DND-41 (cell line): Measurements from ENCODE around the gene DDX3X.

ENCODE experiments used
- ATAC-seq: fragments of 200-7000 bp; cut with Tn5 transposase; 3 replicates; pipeline ENCODE4 v1.9.1; 2021; ENCODE audit warnings: low read depth; ENCODE audit not compliant: insufficient read depth
- DNase-seq: peaks from one replicate; pipeline ENCODE4 v3.0.0-alpha.2; 2020
- H2AFZ ChIP-seq: 2 replicates; pipeline ENCODE4 v1.6.0; 2012; ENCODE audit warnings: low read depth, low read length
- H3K27ac ChIP-seq: 2 replicates; pipeline ENCODE4 v1.5.1; 2012; ENCODE audit warnings: low read length, inconsistent platforms
- H3K27me3 ChIP-seq: fragments of 200-600 bp; sonication (generic); 2 replicates; pipeline ENCODE4 v1.6.0; 2012; ENCODE audit warnings: low read length, mild to moderate bottlenecking, inconsistent platforms; ENCODE audit not compliant: insufficient read depth, poor library complexity
- H3K36me3 ChIP-seq: 2 replicates; pipeline ENCODE4 v1.5.1; 2012; ENCODE audit warnings: low read length, inconsistent platforms; ENCODE audit not compliant: insufficient read depth
- H3K4me1 ChIP-seq: 2 replicates; pipeline ENCODE4 v1.5.1; 2012; ENCODE audit warnings: mild to moderate bottlenecking, low read length; ENCODE audit not compliant: insufficient read depth
- H3K4me2 ChIP-seq: 2 replicates; pipeline ENCODE4 v1.6.0; 2012; ENCODE audit warnings: mild to moderate bottlenecking, moderate library complexity, low read length, inconsistent platforms; ENCODE audit not compliant: insufficient read depth
- H3K4me3 ChIP-seq, 2 experiments: fragments of 200-600 bp in 1 of 2; shearing (Covaris generic) in 1 of 2; 2 replicates each; pipeline ENCODE4 v1.5.1; 2012 to 2016; ENCODE audit warnings: inconsistent platforms in 2 of 2, low read length in 2 of 2, mild to moderate bottlenecking in 2 of 2, low read depth in 1 of 2, moderate library complexity in 1 of 2
- H3K79me2 ChIP-seq: 2 replicates; pipeline ENCODE4 v1.6.0; 2012; ENCODE audit warnings: low read length, inconsistent platforms; ENCODE audit not compliant: insufficient read depth
- H3K9ac ChIP-seq: 2 replicates; pipeline ENCODE4 v1.6.0; 2012; ENCODE audit warnings: low read depth, mild to moderate bottlenecking, inconsistent platforms, low read length, moderate library complexity
- H3K9me3 ChIP-seq: 2 replicates; pipeline ENCODE4 v1.5.1; 2012; ENCODE audit warnings: low read length, moderate library complexity, mild to moderate bottlenecking, inconsistent platforms; ENCODE audit not compliant: insufficient read depth, severe bottlenecking
- H4K20me1 ChIP-seq: 2 replicates; pipeline ENCODE4 v1.6.0; 2012; ENCODE audit warnings: low read length; ENCODE audit not compliant: insufficient read depth
- CTCF ChIP-seq: IDR thresholded peaks from 2 replicates; pipeline ENCODE4 v1.5.1; 2012; ENCODE audit warnings: borderline replicate concordance, low read length, moderate library complexity, mild to moderate bottlenecking; ENCODE audit not compliant: poor library complexity, severe bottlenecking; ENCODE audit errors: extremely low read depth
- EZH2 ChIP-seq: IDR thresholded peaks from 3 replicates; pipeline ENCODE4 v1.6.1; 2012; ENCODE audit warnings: borderline replicate concordance, low read depth, mild to moderate bottlenecking, moderate library complexity, low read length, inconsistent platforms; ENCODE audit not compliant: severe bottlenecking

Gene DDX3X

GRCh38 chrX:41339148-41339547, 5.2 kb downstream of the DDX3X start:
- Histone ChIP-seq H3K79me2 (peaks cover 90% of the 10 kb centered on the region), H3K4me3 (no peak overlapping the region), H2AFZ (no peak overlapping the region), H3K9ac (no peak overlapping the region), H3K4me2 (peak overlapping the region; percentile 17; the same call in 1 of the 2 replicates), H3K4me1 (peaks cover 26% of the 10 kb centered on the region), H3K27me3 (no peaks in the 10 kb centered on the region), H3K36me3 (peaks cover 86% of the 10 kb centered on the region), H3K9me3 (no peaks in the 10 kb centered on the region), H3K27ac (no peak overlapping the region), H4K20me1 (peaks cover 79% of the 10 kb centered on the region)
- TF ChIP-seq CTCF: no peak
- no peak for DNase-seq
- no peak for ATAC-seq

DNA sequence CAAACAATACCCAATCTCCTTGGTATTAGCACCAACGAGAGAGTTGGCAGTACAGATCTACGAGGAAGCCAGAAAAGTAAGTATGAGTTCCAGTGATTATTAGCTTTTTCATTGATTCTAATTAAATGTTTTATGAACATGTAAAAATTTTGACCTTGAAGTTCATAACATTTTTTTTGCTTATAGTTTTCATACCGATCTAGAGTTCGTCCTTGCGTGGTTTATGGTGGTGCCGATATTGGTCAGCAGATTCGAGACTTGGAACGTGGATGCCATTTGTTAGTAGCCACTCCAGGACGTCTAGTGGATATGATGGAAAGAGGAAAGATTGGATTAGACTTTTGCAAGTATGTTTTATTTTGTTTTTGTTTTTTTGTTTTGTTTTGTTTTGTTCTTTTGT, 10.1 kb downstream of the DDX3X start:
- no peak for DNase-seq
- Histone ChIP-seq H3K9me3 (no peaks in the 10 kb centered on the region), H3K36me3 (peaks cover 98% of the 10 kb centered on the region), H3K9ac (no peak overlapping the region), H4K20me1 (peaks cover 59% of the 10 kb centered on the region), H3K79me2 (peaks cover 47% of the 10 kb centered on the region), H3K27me3 (no peaks in the 10 kb centered on the region), H3K4me1 (no peaks in the 10 kb centered on the region), H3K4me3 (no peak overlapping the region), H3K4me2 (no peak overlapping the region), H2AFZ (no peak overlapping the region), H3K27ac (no peak overlapping the region)
- TF ChIP-seq CTCF (no peak), EZH2 (no peak)
- ATAC-seq: no peak

- Histone ChIP-seq H3K79me2 (peaks cover 17% of the 10 kb centered on the region), H3K9me3 (no peaks in the 10 kb centered on the region), H3K4me2 (no peak overlapping the region), H3K27ac (no peak overlapping the region), H2AFZ (no peak overlapping the region), H3K4me1 (no peaks in the 10 kb centered on the region), H3K4me3 (no peak overlapping the region), H3K36me3 (peaks cover 78% of the 10 kb centered on the region), H3K9ac (no peak overlapping the region), H4K20me1 (peaks cover 36% of the 10 kb centered on the region; the same call in 1 of the 2 replicates), H3K27me3 (no peaks in the 10 kb centered on the region)
- ATAC-seq: no peak
- no peak for DNase-seq
- TF ChIP-seq EZH2: no peak
- TF ChIP-seq CTCF: no peak
These were observed 13.2 kb downstream of the DDX3X start for GRCh38 chrX:41347186-41347585.

- H3K27ac ChIP-seq: no peak overlapping the region
- H3K4me2 ChIP-seq: no peak overlapping the region
- H2AFZ ChIP-seq: no peak overlapping the region
- H3K36me3 ChIP-seq: peaks cover 64% of the 10 kb centered on the region
- no peaks in the 10 kb centered on the region for H3K27me3 ChIP-seq
- ATAC-seq (no peak), DNase-seq (no peak)
- peaks cover 6% of the 10 kb centered on the region; the same call in 1 of the 2 replicates for H3K79me2 ChIP-seq
- TF ChIP-seq CTCF: no peak
- no peak for TF ChIP-seq EZH2
- H3K9me3 ChIP-seq: no peaks in the 10 kb centered on the region
- H4K20me1 ChIP-seq: peaks cover 28% of the 10 kb centered on the region; the same call in 1 of the 2 replicates
- no peaks in the 10 kb centered on the region for H3K4me1 ChIP-seq
- H3K9ac ChIP-seq: no peak overlapping the region
- H3K4me3 ChIP-seq: no peak overlapping the region
These were observed 14.6 kb downstream of the DDX3X start for GRCh38 chrX:41348551-41348950.
